K562 (cell line): ENCODE data around the gene CHPF. TPM values are rescaled to one million over a fixed set of nuclear protein-coding genes. Genes with fewer than 3 reads are reported as not detected.

Experiments used
- ATAC-seq: fragments of 200-7000 bp; cut with Tn5 transposase; 3 replicates; pipeline ENCODE4 v1.9.1; 2020; ENCODE audit warnings: moderate library complexity
- BruUV-seq: library from RNA; stranded (reverse); fragments of 400-500 nt; replicated peaks from 2 replicates; lab custom pipeline; 2021; lab: Mats Ljungman, UMichigan
- CTCF ChIA-PET: fragments of 300-600 bp; formaldehyde crosslinking; extraction: SDS; loops from one replicate; lab custom pipeline; 2021; ENCODE audit warnings: low intra/inter-chr PET ratio; lab: Yijun Ruan, JAX
- POLR2A ChIA-PET: fragments of 300-600, 350-650 bp; sonication (Branson Sonifier 250); formaldehyde crosslinking; extraction: SDS; loops from one replicate; lab custom pipeline; 2021; ENCODE audit warnings: antibody characterized with exemption, inconsistent platforms; lab: Yijun Ruan, JAX
- DNase-seq, 4 experiments: peaks; one replicate each; pipeline versions ENCODE4 v3.0.0 to v3.0.0-alpha.2; 2011 to 2018; ENCODE audit warnings: low spot score in 3 of 4, mixed read lengths in 3 of 4; ENCODE audit errors: extremely low read depth in 1 of 4
- FAIRE-seq: peaks from 2 replicates; lab custom pipeline; 2011; peaks lifted over from hg19 to GRCh38; lab: Jason Lieb, UNC
- H2AFZ ChIP-seq: 2 replicates; pipeline ENCODE4 v1.6.0; 2011; ENCODE audit warnings: low read depth, low read length, control low read depth, inconsistent platforms
- H3K27ac ChIP-seq: fragments of 200-600 bp; 3 replicates; pipeline ENCODE4 v1.8.0; 2011; ENCODE audit warnings: low read depth, mild to moderate bottlenecking, control low read depth, inconsistent platforms, low read length, moderate library complexity, mixed read lengths; ENCODE audit errors: extremely low read depth
- H3K27me3 ChIP-seq, 2 experiments: fragments of 300-600 bp in 1 of 2; 2 replicates in 1 of 2; 3 replicates in 1 of 2; pipeline versions ENCODE4 v1.6.0 to v1.8.0; 2011; ENCODE audit warnings: inconsistent platforms in 2 of 2, low read length in 2 of 2, mild to moderate bottlenecking in 1 of 2, mixed read lengths in 1 of 2, moderate library complexity in 1 of 2; ENCODE audit not compliant: control insufficient read depth in 2 of 2, insufficient read depth in 2 of 2
- H3K36me3 ChIP-seq: fragments of 300-600 bp; 3 replicates; pipeline ENCODE4 v1.8.0; 2011; ENCODE audit warnings: mild to moderate bottlenecking, low read length, inconsistent platforms; ENCODE audit not compliant: control insufficient read depth, insufficient read depth
- H3K4me1 ChIP-seq, 2 experiments: fragments of 200-600 bp in 1 of 2; replicated peaks in 1 of 2; 2 replicates in 1 of 2; 3 replicates in 1 of 2; pipeline versions ENCODE4 v1.5.1 to v1.8.0; 2011; ENCODE audit warnings: inconsistent platforms in 2 of 2, low read length in 2 of 2, mild to moderate bottlenecking in 1 of 2, mixed read lengths in 1 of 2, moderate library complexity in 1 of 2; ENCODE audit not compliant: control insufficient read depth in 2 of 2, insufficient read depth in 2 of 2
- H3K4me2 ChIP-seq: 2 replicates; pipeline ENCODE4 v1.6.1; 2011; ENCODE audit warnings: low read length, control low read depth, inconsistent platforms, mixed read lengths; ENCODE audit not compliant: insufficient read depth
- H3K4me3 ChIP-seq: fragments of 200-600 bp; sonication (generic), shearing (Covaris generic); 2 replicates; pipeline ENCODE4 v1.5.1; 2016; ENCODE audit warnings: control low read depth, inconsistent platforms
- H3K79me2 ChIP-seq: fragments of 200-600 bp; 3 replicates; pipeline ENCODE4 v1.8.0; 2011; ENCODE audit warnings: low read length, inconsistent platforms; ENCODE audit not compliant: control insufficient read depth, insufficient read depth
- H3K9ac ChIP-seq, 2 experiments: 2 replicates each; pipeline versions ENCODE4 v1.6.0 to v1.6.1; 2011; ENCODE audit warnings: low read depth in 2 of 2, low read length in 2 of 2, control low read depth in 1 of 2, inconsistent platforms in 1 of 2, mild to moderate bottlenecking in 1 of 2, mixed read lengths in 1 of 2; ENCODE audit not compliant: insufficient read depth in 1 of 2
- H3K9me1 ChIP-seq: one replicate; pipeline ENCODE4 v1.6.0; 2011; ENCODE audit warnings: inconsistent platforms, mild to moderate bottlenecking, low read length, moderate library complexity; ENCODE audit not compliant: control insufficient read depth, insufficient read depth
- H3K9me3 ChIP-seq: replicated peaks from 2 replicates; pipeline ENCODE4 v1.5.1; 2011; ENCODE audit warnings: low read depth, low read length, inconsistent platforms; ENCODE audit not compliant: control insufficient read depth, insufficient read depth
- H4K20me1 ChIP-seq: replicated peaks from 2 replicates; pipeline ENCODE4 v1.6.1; 2011; ENCODE audit warnings: low read length, inconsistent platforms, mixed read lengths; ENCODE audit not compliant: control insufficient read depth, insufficient read depth
- CBFB ChIP-seq: sonication (generic); formaldehyde crosslinking; IDR thresholded peaks from 2 replicates; pipeline ENCODE4 v1.4.0; 2020; ENCODE audit warnings: mild to moderate bottlenecking, missing genetic modification reagents
- CREB5 ChIP-seq: fragments of 250-450 bp; sonication (Bioruptor Pico); IDR thresholded peaks from 2 replicates; pipeline ENCODE4 v1.5.0; 2020; ENCODE audit warnings: mild to moderate bottlenecking
- HMG20B ChIP-seq: fragments of 250-450 bp; sonication (Bioruptor Pico); IDR thresholded peaks from 2 replicates; pipeline ENCODE4 v1.5.0; 2021; ENCODE audit warnings: mild to moderate bottlenecking
- NR2C1 ChIP-seq, 2 experiments: fragments of 450-650 bp; IDR thresholded peaks; 2 replicates each; pipeline ENCODE4 v1.6.1; 2017; ENCODE audit warnings: mild to moderate bottlenecking in 2 of 2, antibody characterized with exemption in 1 of 2, inconsistent platforms in 1 of 2, missing compliant biosample characterization in 1 of 2, missing genetic modification characterization in 1 of 2
- ZBTB11 ChIP-seq, 3 experiments: fragments of 200-800 bp in 1 of 3; fragments of 250-450 bp in 1 of 3; fragments of 450-650 bp in 1 of 3; sonication (Bioruptor Pico) in 1 of 3; sonication (Bioruptor generic) in 1 of 3; formaldehyde crosslinking in 1 of 3; IDR thresholded peaks; 2 replicates each; pipeline versions ENCODE4 v1.6.1 to v1.8.0; 2016 to 2022; ENCODE audit warnings: mild to moderate bottlenecking in 2 of 3, missing genetic modification characterization in 2 of 3, missing compliant biosample characterization in 1 of 3, moderate library complexity in 1 of 3
- ZFPM2 ChIP-seq: fragments of 250-450 bp; sonication (Bioruptor Pico); IDR thresholded peaks from 2 replicates; pipeline ENCODE4 v1.5.1; 2022; ENCODE audit warnings: mild to moderate bottlenecking
- ZNF551 ChIP-seq: fragments of 250-450 bp; sonication (Bioruptor Pico); IDR thresholded peaks from 2 replicates; pipeline ENCODE4 v1.5.0; 2021; ENCODE audit warnings: mild to moderate bottlenecking, moderate library complexity
- WGBS: fragments of 100-300 bp; shearing (Covaris generic); methylation state at CpG from one replicate; pipeline ENCODE4 v1.1.6; 2016; ENCODE audit warnings: low coverage, mixed read lengths; ENCODE audit not compliant: insufficient coverage; ENCODE audit errors: missing lambda C conversion rate; 5-methylcytosine and 5-hydroxymethylcytosine counted together
- in situ Hi-C: fragments of 300-500 bp; cut with MboI; formaldehyde crosslinking; loops from 4 replicates; pipeline ENCODE4 v1.15.0; 2018; ENCODE audit warnings: inconsistent platforms, mixed read lengths
- intact Hi-C: fragments of 100-400 bp; cut with micrococcal nuclease; formaldehyde crosslinking; loops from 2 replicates; pipeline ENCODE4 v1.14.2; 2022
- polyA plus RNA-seq, 8 experiments: library from polyadenylated mRNA; depleted of rRNA in 4 of 8; stranded (reverse) in 5 of 8; unstranded in 3 of 8; fragments of >200 nt; fragmentation: Nextera tagmentation in 2 of 8; fragmentation: Illumina TruSeq in 1 of 8; extraction: Ambion mirVana in 2 of 8; extraction: Trizol in 1 of 8; gene quantifications; 2 replicates each; pipeline versions ENCODE4 v1.2.1 to v1.2.3, GENCODE V29; 2011 to 2014; ENCODE audit warnings: inconsistent platforms in 1 of 8, missing spikeins in 1 of 8
- total RNA-seq, 7 experiments: library from RNA; depleted of rRNA in 6 of 7; stranded (reverse); fragments of >200 nt in 6 of 7; fragmentation: Illumina TruSeq in 2 of 7; extraction: Trizol in 2 of 7; gene quantifications; 2 replicates each; pipeline versions ENCODE4 v1.2.1 to v1.2.3, GENCODE V29; 2011 to 2021; ENCODE audit warnings: low replicate concordance in 1 of 7

The CHPF gene
- total and polyA plus RNA-seq, 9 of the 15 experiments (the other 6 are each of a cell fraction or from before 2014, with no cell fraction given) = 0.15 to 57.2 (median 7.9) TPM

- ATAC-seq (no peak), FAIRE-seq (peak; percentile 11), DNase-seq (no peak)
- peak overlapping the region in 1 of 2 experiments; percentile 73; a peak in 2 of 4 replicates for H3K9ac ChIP-seq
- TF ChIP-seq ZFPM2 (CRISPR knock-in tag) = no peak
- H3K9me1 ChIP-seq = no peaks in the 10 kb centered on the region
- H3K4me1 ChIP-seq = peaks cover 4 to 47% of the 10 kb centered on the region in 2 experiments; a peak in 3 of 5 replicates
- no peaks in the 10 kb centered on the region for H3K9me3 ChIP-seq
- H3K4me2 ChIP-seq = peak overlapping the region; percentile 81
- peaks cover 0 to 8% of the 10 kb centered on the region in 2 experiments; a peak in 3 of 5 replicates for H3K27me3 ChIP-seq
- no peak overlapping the region for H3K27ac ChIP-seq
- peak overlapping the region; percentile 92 for H2AFZ ChIP-seq
- H3K79me2 ChIP-seq = no peaks in the 10 kb centered on the region
- ChIA-PET CTCF (no interaction called here), POLR2A (interaction anchor here (0.6 to 2.3 kb wide), 2 partner anchors 9 to 54 kb away, joined by 3 to 16 read pairs; no protein-coding TSS in a partner anchor)
- intact Hi-C loops (no loop called here), in situ Hi-C loops (no loop called here)
- 32% methylated on average over 6 of the region's 7 CpGs for WGBS
- H3K36me3 ChIP-seq = no peaks in the 10 kb centered on the region
- no TSS peak for BruUV-seq
- peak overlapping the region; percentile 68 for H3K4me3 ChIP-seq
- no peaks in the 10 kb centered on the region for H4K20me1 ChIP-seq
Observed at GRCh38 chr2:219553168-219553417, 9.5 kb upstream of the CHPF start.

DNA sequence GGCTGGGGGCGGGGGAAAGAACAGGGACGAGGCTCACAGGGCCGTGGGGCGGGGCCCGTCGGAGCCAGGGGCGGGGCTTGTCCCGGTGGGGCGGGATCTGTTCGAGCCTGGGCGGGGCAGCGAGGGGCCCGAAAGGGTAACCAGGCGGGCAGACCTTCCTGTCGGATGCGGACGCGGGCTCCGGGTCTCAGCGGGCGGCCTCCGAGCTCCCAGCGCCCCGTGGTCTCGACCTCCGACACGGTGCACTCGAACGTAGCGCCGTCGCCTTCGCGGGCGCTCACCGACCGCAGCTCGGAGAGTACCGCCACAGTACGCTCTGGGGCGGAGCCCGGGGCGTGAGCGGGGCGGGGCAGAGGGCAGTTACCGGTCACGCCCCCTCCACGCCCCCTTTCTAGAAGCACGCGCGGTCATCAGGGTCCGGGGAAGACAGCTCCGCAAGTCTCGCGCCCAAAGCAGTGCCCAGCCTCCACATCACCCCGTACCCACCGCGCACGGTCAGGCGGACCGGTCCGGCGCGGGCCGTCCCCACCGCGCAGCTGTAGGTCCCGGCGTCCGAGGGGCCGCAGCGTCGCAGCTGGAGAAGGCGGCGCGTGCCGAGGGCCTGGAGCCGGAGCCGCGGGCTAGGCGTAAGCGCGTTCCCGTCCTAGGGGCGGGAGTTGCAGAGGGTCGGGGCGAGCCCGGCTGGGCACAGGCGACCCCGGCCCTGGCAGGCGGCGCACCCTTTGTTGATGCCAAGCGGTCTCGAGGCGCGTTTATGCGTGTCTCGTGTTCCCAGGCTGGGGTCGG lies 9.0 kb upstream of the CHPF start:
- CTCF ChIA-PET = no interaction called here
- 4% methylated on average over 14 of the region's 99 CpGs for WGBS
- FAIRE-seq (no peak), ATAC-seq (peak; percentile 97), DNase-seq (peak; percentile 83 to 90 (median 86))
- Histone ChIP-seq H4K20me1 (no peaks in the 10 kb centered on the region), H3K79me2 (no peaks in the 10 kb centered on the region), H3K9me1 (no peaks in the 10 kb centered on the region), H3K9ac (peak overlapping the region; percentile 64 to 73; a peak in 3 of 4 replicates), H3K27ac (peak overlapping the region; percentile 66; the same call in 2 of the 3 replicates), H3K4me3 (peak overlapping the region; percentile 68), H3K4me1 (peaks cover 4 to 47% of the 10 kb centered on the region in 2 experiments; a peak in 3 of 5 replicates), H3K36me3 (no peaks in the 10 kb centered on the region), H3K27me3 (peaks cover 0 to 8% of the 10 kb centered on the region in 2 experiments; a peak in 3 of 5 replicates), H3K9me3 (no peaks in the 10 kb centered on the region), H3K4me2 (peak overlapping the region; percentile 81), H2AFZ (peak overlapping the region; percentile 92)
- intact Hi-C loops = no loop called here
- in situ Hi-C loops = no loop called here
- BruUV-seq = no TSS peak
- POLR2A ChIA-PET = interaction anchor here (0.6 to 2.3 kb wide), 4 partner anchors 9 to 54 kb away, joined by 3 to 16 read pairs (median 3); partner anchors contain the start of gene OBSL1
- TF ChIP-seq ZBTB11 (CRISPR knock-in tag; IDR thresholded peaks at IDR 0.05) = 0 out of 6 replicates have a peak, but pooled peaks of 1 of the 3 experiments have one; percentile 42
- no peak for TF ChIP-seq CBFB
- TF ChIP-seq NR2C1 (IDR thresholded peaks at IDR 0.05) = no peak
- TF ChIP-seq NR2C1 (tag; IDR thresholded peaks at IDR 0.05) = no peak
- TF ChIP-seq CREB5 (CRISPR knock-in tag) = no peak
- TF ChIP-seq ZNF551 = no peak
- no peak for TF ChIP-seq HMG20B (CRISPR knock-in tag)
